Prostate gland (tissue), 2 donors: ENCODE data around the gene BICD1.

Experiments used
- POLR2A ChIP-seq: fragments of 450-650 bp; IDR thresholded peaks from one replicate; pipeline ENCODE4 v1.6.1; 2016; ENCODE audit warnings: antibody characterized with exemption, mild to moderate bottlenecking
- TF ChIP-seq, protein P1 (sequence below), 4 experiments: fragments of 200-600 bp in 2 of 4; fragments of 450-650 bp in 2 of 4; sonication (generic) in 2 of 4; IDR thresholded peaks; 1 replicate in 3 of 4; 2 replicates in 1 of 4; pipeline ENCODE4 v1.5.1; 2016 to 2019; ENCODE audit warnings: antibody characterized with exemption in 4 of 4, mild to moderate bottlenecking in 2 of 4, moderate library complexity in 2 of 4

DNA sequence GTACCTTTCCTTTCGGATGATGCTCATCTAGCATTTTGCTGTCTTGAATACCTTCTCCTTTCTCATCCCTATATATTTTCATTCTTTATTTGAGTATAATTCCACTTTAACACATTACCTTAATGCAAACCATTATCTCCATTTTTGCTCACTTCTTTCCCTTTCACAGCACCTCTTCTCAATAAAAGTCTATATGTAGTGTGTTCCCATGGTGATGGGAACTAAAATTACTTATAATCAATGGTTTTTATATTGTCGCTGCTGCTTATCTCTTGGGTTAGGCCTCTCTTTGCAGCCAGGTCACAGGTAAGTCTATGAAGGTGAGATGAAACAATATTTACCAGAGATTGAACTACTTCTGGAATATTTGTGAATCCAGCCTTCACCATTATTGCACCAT lies 171.1 kb downstream of the BICD1 start:
- TF ChIP-seq, protein P1, sequence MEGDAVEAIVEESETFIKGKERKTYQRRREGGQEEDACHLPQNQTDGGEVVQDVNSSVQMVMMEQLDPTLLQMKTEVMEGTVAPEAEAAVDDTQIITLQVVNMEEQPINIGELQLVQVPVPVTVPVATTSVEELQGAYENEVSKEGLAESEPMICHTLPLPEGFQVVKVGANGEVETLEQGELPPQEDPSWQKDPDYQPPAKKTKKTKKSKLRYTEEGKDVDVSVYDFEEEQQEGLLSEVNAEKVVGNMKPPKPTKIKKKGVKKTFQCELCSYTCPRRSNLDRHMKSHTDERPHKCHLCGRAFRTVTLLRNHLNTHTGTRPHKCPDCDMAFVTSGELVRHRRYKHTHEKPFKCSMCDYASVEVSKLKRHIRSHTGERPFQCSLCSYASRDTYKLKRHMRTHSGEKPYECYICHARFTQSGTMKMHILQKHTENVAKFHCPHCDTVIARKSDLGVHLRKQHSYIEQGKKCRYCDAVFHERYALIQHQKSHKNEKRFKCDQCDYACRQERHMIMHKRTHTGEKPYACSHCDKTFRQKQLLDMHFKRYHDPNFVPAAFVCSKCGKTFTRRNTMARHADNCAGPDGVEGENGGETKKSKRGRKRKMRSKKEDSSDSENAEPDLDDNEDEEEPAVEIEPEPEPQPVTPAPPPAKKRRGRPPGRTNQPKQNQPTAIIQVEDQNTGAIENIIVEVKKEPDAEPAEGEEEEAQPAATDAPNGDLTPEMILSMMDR (IDR thresholded peaks at IDR 0.05): no peak
- no peak for TF ChIP-seq POLR2A
